Osteocyte (in vitro differentiated cells): ENCODE data around the gene TLE2. TPM values are rescaled to one million over a fixed set of nuclear protein-coding genes. Genes with fewer than 3 reads are reported as not detected.

Experiments
- total RNA-seq: library from RNA; stranded (reverse); gene quantifications from 2 replicates; pipeline ENCODE4 v1.2.1, GENCODE V29; 2021

Gene TLE2
- total RNA-seq, 1 donor from 2014 or later = 13.2 TPM

Other genes with a start within 250 kb of the TLE2 start
- 50.7 and 53.2 TPM in 2 replicates for gene SGTA, start 246.0 kb downstream of the TLE2 start, total RNA-seq
- gene THOP1, start 243.8 kb downstream of the TLE2 start, total RNA-seq = 43.4 and 45.2 TPM in 2 replicates
- gene ZNF554, start 209.4 kb downstream of the TLE2 start, total RNA-seq = 7.1 and 7.4 TPM in 2 replicates
- 5.9 and 10.6 TPM in 2 replicates for gene ZNF555, start 187.8 kb downstream of the TLE2 start, total RNA-seq
- gene ZNF556, start 161.9 kb downstream of the TLE2 start, total RNA-seq = not detected in 2 replicates
- 3.6 and 4.0 TPM in 2 replicates for gene ZNF57, start 128.4 kb downstream of the TLE2 start, total RNA-seq
- 4.0 and 4.9 TPM in 2 replicates for gene ZNF77, start 84.3 kb downstream of the TLE2 start, total RNA-seq
- gene TLE6, start 51.7 kb downstream of the TLE2 start, total RNA-seq = 0.65 and 1.5 TPM in 2 replicates
- gene TLE5, start 33.2 kb upstream of the TLE2 start, total RNA-seq = 359 and 366 TPM in 2 replicates
- gene GNA11, start 65.1 kb upstream of the TLE2 start, total RNA-seq = 65.5 and 69.9 TPM in 2 replicates
- not detected in 2 replicates for gene GNA15, start 106.8 kb upstream of the TLE2 start, total RNA-seq
- not detected in 2 replicates for gene S1PR4, start 149.5 kb upstream of the TLE2 start, total RNA-seq
- 60.6 and 61.9 TPM in 2 replicates for gene NCLN, start 156.7 kb upstream of the TLE2 start, total RNA-seq
- gene CELF5, start 195.4 kb upstream of the TLE2 start, total RNA-seq = 0.16 TPM in 1 of 2 replicates, not detected in the other